Omental fat pad (tissue), 4 donors: ENCODE data around the gene CEP131. TPM values are rescaled to one million over a fixed set of nuclear protein-coding genes. Genes with fewer than 3 reads are reported as not detected.

Experiments
- ATAC-seq: fragments of 150-250 bp; one replicate; pipeline ENCODE4 v1.9.1; 2016; ENCODE audit warnings: mild to moderate bottlenecking, moderate library complexity; ENCODE audit not compliant: low FRiP score
- DNase-seq: peaks from one replicate; pipeline ENCODE4 v3.0.0-alpha.2; 2019; ENCODE audit warnings: low spot score
- total RNA-seq, 4 donors: library from RNA; depleted of rRNA; stranded (reverse); fragments of >200 nt; gene quantifications; one replicate each; pipeline ENCODE4 v1.1.0, GENCODE V29; 2016
- TF ChIP-seq, protein P1 (sequence below), 3 donors: fragments of 450-650 bp; IDR thresholded peaks; one replicate each; pipeline ENCODE4 v1.5.1; 2016 to 2017; ENCODE audit warnings: antibody characterized with exemption in 3 of 3, mild to moderate bottlenecking in 3 of 3, moderate library complexity in 2 of 3

Gene CEP131
- total RNA-seq, 4 donors from 2014 or later: 3.0 to 11.5 (median 5.6) TPM

DNA sequence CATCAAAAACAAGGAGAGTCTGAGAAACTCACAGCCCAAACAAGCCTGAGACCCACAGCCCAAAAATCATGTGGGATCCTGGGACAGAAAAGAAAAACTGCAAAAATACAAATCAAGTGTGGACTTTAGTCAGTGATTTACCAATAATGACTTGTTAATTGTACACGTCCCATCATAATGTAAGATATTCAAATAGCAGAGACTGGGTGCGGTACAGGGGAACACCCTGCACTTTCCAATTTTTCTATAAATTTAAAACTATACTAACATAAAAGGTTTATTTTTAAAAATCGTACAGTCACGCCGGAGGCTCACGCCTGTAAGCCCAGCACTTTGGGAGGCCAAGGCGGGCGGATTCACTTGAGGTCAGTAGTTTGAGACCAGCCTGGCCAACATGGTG, 8.8 kb downstream of the CEP131 start:
- DNase-seq (no peak), ATAC-seq (no peak)
- TF ChIP-seq, protein P1, sequence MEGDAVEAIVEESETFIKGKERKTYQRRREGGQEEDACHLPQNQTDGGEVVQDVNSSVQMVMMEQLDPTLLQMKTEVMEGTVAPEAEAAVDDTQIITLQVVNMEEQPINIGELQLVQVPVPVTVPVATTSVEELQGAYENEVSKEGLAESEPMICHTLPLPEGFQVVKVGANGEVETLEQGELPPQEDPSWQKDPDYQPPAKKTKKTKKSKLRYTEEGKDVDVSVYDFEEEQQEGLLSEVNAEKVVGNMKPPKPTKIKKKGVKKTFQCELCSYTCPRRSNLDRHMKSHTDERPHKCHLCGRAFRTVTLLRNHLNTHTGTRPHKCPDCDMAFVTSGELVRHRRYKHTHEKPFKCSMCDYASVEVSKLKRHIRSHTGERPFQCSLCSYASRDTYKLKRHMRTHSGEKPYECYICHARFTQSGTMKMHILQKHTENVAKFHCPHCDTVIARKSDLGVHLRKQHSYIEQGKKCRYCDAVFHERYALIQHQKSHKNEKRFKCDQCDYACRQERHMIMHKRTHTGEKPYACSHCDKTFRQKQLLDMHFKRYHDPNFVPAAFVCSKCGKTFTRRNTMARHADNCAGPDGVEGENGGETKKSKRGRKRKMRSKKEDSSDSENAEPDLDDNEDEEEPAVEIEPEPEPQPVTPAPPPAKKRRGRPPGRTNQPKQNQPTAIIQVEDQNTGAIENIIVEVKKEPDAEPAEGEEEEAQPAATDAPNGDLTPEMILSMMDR (IDR thresholded peaks at IDR 0.05): no peak

DNA sequence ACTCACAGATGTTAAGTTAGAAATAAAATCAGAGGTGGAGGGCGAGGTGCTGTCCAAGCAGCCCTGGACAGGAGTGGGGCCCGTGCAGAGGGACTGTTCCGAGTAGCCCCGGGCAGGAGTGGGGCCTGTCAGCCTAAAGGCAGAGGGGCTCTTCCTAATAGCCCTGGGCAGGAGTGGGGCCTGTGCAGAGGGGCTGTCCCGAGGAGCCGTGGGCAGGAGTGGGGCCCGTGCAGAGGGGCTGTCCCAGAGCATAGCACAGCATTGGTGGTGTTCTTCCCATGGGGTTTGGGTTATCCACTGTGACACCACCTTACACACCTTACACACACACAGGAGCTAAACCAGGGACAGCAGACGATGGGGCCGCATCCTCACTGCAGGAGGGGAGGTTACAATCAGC, 10.4 kb downstream of the CEP131 start:
- ATAC-seq (no peak), DNase-seq (no peak)
- TF ChIP-seq, protein P1 (IDR thresholded peaks at IDR 0.05): no peak

DNA sequence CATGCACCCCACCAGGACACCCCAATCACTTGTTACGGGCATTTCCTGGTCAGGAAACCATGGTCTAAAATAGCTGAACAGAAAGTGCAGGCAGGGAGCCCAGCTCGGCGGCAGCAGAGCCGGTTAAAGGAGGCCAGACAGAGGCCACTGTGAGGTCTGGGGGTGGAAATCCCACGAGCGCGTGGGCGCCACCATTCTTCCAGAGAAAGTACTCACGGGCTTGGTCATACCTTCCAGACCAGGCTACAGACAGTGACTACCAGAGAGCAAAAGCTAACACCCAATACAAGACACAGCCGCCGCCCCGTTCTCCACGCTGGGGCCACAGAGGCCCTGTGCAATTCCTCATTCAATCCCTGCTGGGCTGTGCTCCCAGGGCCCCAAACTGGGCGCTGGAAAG, 11.9 kb downstream of the CEP131 start:
- TF ChIP-seq, protein P1 (IDR thresholded peaks at IDR 0.05): no peak
- DNase-seq (no peak), ATAC-seq (no peak)

DNA sequence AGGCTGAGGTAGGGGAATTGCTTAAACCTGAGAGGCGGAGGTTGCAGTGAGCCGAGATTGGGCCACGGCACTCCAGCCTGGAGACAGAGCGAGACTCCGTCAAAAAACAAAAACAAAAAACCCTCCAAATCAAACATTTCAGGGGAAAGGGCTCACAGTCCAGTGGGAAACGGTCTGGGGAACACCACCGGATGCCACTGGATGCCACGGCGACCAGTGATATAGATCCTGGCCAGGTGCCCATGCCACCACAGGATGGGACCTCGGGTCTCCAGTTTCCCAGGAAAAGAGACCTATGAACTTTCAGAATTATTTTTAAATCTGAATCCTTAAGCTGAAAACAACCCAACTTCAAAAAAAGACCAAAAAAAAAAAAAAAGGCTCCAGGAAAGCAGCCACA, 12.3 kb downstream of the CEP131 start:
- no peak for DNase-seq
- no peak for ATAC-seq
- TF ChIP-seq, protein P1 (IDR thresholded peaks at IDR 0.05): no peak

DNA sequence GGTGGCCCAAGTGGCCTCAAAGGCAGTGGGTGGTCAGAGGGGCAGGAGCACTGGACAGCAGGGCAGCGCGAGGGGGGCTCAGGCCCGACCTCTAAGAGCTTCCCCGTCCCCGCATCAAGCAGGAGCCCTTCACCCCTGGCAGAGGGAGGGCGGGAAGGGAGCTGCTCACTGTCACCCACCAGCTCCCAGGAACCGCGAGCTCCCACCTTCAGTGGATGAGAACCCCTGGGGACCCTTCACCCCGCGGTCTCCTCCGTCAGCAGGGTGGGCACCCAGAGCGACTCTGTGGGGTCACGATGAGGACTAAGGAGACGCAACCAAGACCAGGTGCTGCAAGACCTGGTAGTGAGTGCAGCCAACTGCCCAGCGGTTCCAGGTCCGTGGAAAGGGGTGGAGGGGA, 13.6 kb downstream of the CEP131 start:
- TF ChIP-seq, protein P1 (IDR thresholded peaks at IDR 0.05): no peak
- ATAC-seq: no peak

DNA sequence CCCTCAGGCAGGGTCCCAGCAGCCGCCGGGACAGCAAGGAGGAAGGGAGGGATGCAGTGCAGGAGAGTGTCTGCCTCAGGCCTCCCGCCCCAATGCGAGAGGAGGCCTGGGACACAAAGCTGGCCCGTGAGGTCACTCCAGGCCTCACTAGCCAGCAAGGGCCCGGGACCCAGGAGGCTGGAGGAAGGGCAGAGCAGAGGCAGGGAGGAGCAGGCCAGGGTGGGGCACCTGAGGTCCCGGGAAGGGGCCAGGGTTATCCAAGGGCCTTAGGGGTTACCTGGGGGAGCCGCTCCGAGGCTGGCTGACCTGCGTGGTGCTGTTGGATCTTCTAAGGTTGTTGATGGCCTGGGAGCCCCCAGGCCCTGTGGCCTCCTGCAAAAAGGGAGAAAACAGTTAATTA, 14.1 kb downstream of the CEP131 start:
- no peak for DNase-seq
- TF ChIP-seq, protein P1 (IDR thresholded peaks at IDR 0.05): no peak
- ATAC-seq: no peak

More for the DNA sequence above, 13.6 kb downstream of the CEP131 start:
- DNase-seq: no peak

DNA sequence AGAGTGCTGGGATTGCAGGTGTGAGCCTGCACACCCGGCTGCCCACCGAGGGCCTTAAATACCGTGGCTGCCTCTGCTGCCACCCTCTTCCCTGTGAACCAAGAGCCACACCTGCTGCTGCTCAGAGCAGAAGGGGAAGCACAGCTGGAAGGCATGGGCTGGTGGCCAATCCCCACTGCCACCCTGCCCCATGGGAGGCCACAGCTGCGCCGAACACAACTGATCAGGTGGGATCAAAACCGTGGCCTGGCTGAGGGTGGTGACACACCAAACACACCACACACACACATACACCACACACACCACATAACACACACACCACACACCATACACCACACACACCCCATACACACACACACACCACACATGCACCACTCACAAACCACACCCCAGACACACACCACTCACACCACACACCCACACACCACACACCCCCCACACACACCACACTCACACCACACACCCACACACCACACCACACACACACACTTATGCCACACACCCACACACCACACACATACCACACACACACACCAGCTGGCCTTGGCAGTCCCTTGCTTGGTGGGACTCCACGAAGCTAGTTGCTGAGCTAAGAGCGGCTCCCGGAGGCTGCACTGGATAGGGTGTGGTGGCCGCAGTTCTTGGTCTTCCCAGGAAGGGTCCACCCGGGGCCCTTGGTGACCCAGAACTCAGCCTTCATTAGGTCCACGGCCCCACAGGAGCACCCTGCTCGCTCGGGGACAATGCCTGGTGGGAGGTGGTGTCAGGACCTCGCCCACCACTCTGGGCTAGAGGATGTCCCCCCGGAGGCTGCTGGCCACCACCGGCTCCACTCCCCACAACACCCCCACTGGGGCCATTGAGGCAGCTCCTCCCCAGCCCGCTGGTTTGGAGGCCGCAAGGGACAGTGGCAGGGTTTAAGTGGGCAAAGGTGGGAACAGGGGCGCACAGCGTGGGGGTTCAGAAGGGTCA, 14.9 kb downstream of the CEP131 start:
- no peak for DNase-seq
- TF ChIP-seq, protein P1 (IDR thresholded peaks at IDR 0.05): no peak
- no peak for ATAC-seq
